Stimulated activated CD4-positive, alpha-beta T cell treated with anti-CD3 and anti-CD28 coated beads, Interleukin-12 subunit alpha, Interleukin-12 subunit beta, amount 100 ng/mL, for 48 hours (primary cell): ENCODE measurements around the gene CRACR2B.

ENCODE experiments used
- DNase-seq, 3 donors: peaks; one replicate each; pipeline ENCODE4 v3.0.0-alpha.2; 2020; ENCODE audit warnings: low read depth in 2 of 3, low spot score in 1 of 3

The CRACR2B gene

GRCh38 chr11:825366-826226 is 2.1 kb upstream of the CRACR2B start:
- DNase-seq, result no peak

- DNase-seq, result no peak
These were observed 1.5 kb upstream of the CRACR2B start for GRCh38 chr11:826227-826621.

GRCh38 chr11:826836-827145 is 928 bp upstream of the CRACR2B start:
- no peak for DNase-seq

GRCh38 chr11:827146-827896 is 398 bp upstream of the CRACR2B start:
- no peak for DNase-seq

- DNase-seq, result no peak
These were observed 922 bp downstream of the CRACR2B start for GRCh38 chr11:828506-829175.

GRCh38 chr11:829176-829846 is 1.6 kb downstream of the CRACR2B start:
- no peak for DNase-seq

- DNase-seq, result no peak
These were observed 2.2 kb downstream of the CRACR2B start for GRCh38 chr11:829847-830294.

- no peak for DNase-seq
These were observed 2.8 kb downstream of the CRACR2B start for GRCh38 chr11:830295-831117.

GRCh38 chr11:831118-831864 is 3.6 kb downstream of the CRACR2B start:
- DNase-seq, result no peak

- no peak for DNase-seq
These were observed 4.3 kb downstream of the CRACR2B start for GRCh38 chr11:831961-832528.

- no peak for DNase-seq
These were observed 4.9 kb downstream of the CRACR2B start, which contains the start of gene CD151 for GRCh38 chr11:832529-833113. Gene CD151 (plus strand): TSS chr11:832952. CDS start chr11:836070, 3,118 bp downstream.

- no peak for DNase-seq
These were observed 5.5 kb downstream of the CRACR2B start for GRCh38 chr11:833114-833791.

- DNase-seq, result no peak
These were observed 6.2 kb downstream of the CRACR2B start for GRCh38 chr11:833849-834311.

- DNase-seq, result no peak
These were observed 6.9 kb downstream of the CRACR2B start for GRCh38 chr11:834371-835316.

- DNase-seq, result no peak
These were observed 8.6 kb downstream of the CRACR2B start for GRCh38 chr11:836274-836673.

GRCh38 chr11:836700-837099 is 9.0 kb downstream of the CRACR2B start:
- no peak for DNase-seq
